Measurements from ENCODE around the gene TOMM7.
"Not testable (repeated sequence)": the region's sequence is repeated elsewhere in the genome, so short reads cannot be mapped to it uniquely, and the experiment has no call there.

Gene TOMM7

GRCh38 chr7:22784346-22784745 lies 38.3 kb downstream of the TOMM7 start:
- FAIRE-seq (no peak), DNase-seq (ENCODE audit: insufficient read length, low spot score) (no peak)
- TF ChIP-seq, protein P1, sequence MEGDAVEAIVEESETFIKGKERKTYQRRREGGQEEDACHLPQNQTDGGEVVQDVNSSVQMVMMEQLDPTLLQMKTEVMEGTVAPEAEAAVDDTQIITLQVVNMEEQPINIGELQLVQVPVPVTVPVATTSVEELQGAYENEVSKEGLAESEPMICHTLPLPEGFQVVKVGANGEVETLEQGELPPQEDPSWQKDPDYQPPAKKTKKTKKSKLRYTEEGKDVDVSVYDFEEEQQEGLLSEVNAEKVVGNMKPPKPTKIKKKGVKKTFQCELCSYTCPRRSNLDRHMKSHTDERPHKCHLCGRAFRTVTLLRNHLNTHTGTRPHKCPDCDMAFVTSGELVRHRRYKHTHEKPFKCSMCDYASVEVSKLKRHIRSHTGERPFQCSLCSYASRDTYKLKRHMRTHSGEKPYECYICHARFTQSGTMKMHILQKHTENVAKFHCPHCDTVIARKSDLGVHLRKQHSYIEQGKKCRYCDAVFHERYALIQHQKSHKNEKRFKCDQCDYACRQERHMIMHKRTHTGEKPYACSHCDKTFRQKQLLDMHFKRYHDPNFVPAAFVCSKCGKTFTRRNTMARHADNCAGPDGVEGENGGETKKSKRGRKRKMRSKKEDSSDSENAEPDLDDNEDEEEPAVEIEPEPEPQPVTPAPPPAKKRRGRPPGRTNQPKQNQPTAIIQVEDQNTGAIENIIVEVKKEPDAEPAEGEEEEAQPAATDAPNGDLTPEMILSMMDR (IDR thresholded peaks at IDR 0.05; ENCODE audit: insufficient read depth, missing control alignments) = no peak

DNA sequence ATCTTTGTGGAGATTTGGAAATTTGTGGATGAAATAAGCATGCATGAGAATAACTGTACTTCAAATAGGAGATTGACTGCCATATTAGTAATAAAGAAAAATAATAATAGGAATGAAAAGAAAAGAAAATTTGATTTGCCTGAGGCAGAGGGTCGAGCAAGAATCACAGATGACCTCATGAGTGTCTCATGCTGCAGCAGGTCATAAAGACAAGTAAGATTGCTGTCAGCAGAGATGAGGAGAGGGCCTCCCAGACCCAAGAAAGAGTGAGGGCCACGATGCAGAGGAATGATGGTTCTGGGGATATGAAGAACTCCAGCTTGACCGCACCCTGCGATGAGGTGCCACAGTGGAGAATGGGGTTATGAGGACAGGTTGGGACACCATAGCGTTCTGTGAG lies 39.2 kb downstream of the TOMM7 start:
- FAIRE-seq (no peak), DNase-seq (ENCODE audit: insufficient read length, low spot score) (no peak)
- TF ChIP-seq, protein P1 (IDR thresholded peaks at IDR 0.05; ENCODE audit: insufficient read depth, missing control alignments) = no peak

DNA sequence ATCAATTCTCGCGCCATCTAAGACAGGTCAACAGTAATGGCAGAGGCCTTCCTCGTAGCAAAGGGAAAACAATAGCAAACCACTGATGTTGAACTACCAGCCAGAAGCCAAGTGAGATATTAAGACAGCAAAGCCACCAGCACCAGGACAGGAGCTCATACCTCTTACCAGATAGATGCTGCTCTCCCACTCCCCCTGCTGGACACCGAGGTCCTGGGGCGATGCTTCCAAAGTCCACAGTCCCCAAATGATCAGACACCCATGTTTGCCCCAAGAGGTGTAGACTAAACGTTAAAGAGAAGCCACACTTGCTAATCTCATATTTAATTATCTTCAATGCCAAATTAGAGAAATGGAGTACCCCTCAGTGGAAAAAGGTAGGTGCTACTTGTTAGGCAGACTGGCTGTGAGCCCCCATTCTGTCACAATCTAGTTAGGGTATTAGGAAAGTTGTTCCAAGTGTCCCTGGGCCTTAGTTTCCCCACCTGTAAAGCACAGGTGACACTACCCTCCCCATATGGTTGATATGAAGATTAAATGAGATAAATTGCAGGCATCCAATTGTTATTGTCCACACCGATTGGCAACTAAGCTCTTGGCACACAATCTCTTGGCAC lies 39.9 kb downstream of the TOMM7 start:
- TF ChIP-seq, protein P1 (IDR thresholded peaks at IDR 0.05; ENCODE audit: insufficient read depth, missing control alignments) = peak; percentile 54
- FAIRE-seq (no peak), DNase-seq (ENCODE audit: insufficient read length, low spot score) (no peak)

DNA sequence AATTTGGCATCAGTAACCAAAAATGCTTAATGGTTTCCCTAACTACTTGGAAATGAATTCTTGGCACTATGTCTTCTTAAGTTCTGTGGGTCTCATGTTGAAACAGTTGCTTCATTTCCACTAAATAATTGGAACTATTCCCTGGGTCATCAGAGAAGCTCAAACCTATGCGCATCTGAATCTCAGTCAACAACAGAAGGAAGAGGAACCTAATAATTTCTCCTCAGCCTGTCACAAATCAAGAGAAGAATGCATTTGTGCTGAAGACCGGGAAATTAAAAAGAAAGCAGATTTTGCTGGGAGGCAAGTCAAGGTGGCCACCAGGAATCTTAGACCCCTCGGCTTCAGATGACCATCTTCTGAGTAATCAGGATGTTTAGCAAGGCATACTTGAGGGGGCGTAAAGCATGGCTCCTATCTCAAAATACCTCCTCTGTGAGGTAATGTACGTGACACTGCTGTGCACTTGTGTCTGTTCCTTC lies 41.4 kb downstream of the TOMM7 start:
- TF ChIP-seq, protein P1 (IDR thresholded peaks at IDR 0.05; ENCODE audit: insufficient read depth, missing control alignments) = no peak
- FAIRE-seq = no peak
- DNase-seq (ENCODE audit: insufficient read length, low spot score) = no peak

- not testable (repeated sequence) for FAIRE-seq; DNase-seq (ENCODE audit: insufficient read length, low spot score)
Observed at GRCh38 chr7:22779730-22780323, 42.8 kb downstream of the TOMM7 start.

DNA sequence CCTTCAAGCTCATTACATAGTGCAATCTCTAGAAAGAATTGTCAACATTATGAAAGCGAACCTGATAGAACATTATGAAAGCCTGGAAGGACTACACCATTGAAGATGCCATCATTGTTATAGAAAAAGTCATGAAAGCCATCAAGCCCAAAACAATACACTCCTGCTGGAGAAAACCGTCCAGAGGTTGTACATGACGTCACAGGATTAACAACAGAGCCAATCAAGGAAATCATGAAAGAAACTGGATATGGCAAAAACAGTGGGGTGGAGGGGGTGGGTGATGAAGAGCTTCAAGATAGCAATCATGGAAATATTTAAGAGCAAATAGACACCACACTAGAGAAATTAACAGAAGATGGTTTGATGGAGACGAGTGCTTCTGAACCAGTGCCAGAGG lies 45.7 kb downstream of the TOMM7 start:
- DNase-seq (ENCODE audit: insufficient read length, low spot score) (no peak), FAIRE-seq (no peak)
- TF ChIP-seq, protein P1 (IDR thresholded peaks at IDR 0.05; ENCODE audit: insufficient read depth, missing control alignments) = no peak

- no peak for FAIRE-seq
- TF ChIP-seq, protein P1 (IDR thresholded peaks at IDR 0.05; ENCODE audit: insufficient read depth, missing control alignments) = no peak
- no peak for DNase-seq (ENCODE audit: insufficient read length, low spot score)
Observed at GRCh38 chr7:22772885-22773284, 49.8 kb downstream of the TOMM7 start.
